Erythroblast (primary cell): ENCODE data around the gene NAA20.

Experiments used
- GATA1 ChIP-seq: IDR thresholded peaks from 2 replicates; pipeline ENCODE4 v1.6.1; 2011; ENCODE audit warnings: low read depth, mild to moderate bottlenecking, control low read depth, low read length, moderate library complexity
- POLR2A ChIP-seq: IDR thresholded peaks from 2 replicates; pipeline ENCODE4 v1.6.1; 2011; ENCODE audit warnings: mild to moderate bottlenecking, low read length

DNA sequence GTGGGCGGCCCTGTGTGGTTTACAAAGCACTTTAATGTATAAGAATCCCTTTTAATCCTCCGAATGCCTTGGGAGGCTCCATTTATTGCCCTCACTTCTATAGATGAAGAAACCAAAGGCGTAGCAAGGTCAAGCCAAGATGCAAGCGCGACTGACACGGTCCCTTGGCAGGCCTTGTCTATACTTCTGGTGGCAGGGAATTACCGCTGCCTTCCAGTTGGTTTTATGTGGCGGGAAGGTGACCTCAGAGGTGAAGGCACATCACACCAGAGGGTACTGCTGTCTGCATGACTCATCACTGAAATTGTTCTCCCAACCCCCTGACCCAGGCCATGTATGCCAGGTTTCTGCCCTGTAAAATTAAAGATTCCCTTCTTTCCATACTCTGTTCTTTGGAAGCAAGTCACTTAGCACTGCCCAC lies 36.1 kb upstream of the NAA20 start:
- no peak for TF ChIP-seq POLR2A
- TF ChIP-seq GATA1 = no peak
